ENCODE results near the gene MGRN1. TPM values are rescaled to one million over a fixed set of nuclear protein-coding genes. Genes with fewer than 3 reads are reported as not detected.

The MGRN1 gene
- polyA plus RNA-seq, 12 donors = 25.3 to 60.5 (median 33.1) TPM; not detected in 1

- no peak for DNase-seq
These were observed 71.7 kb downstream of the MGRN1 start for GRCh38 chr16:4696172-4696904.

GRCh38 chr16:4696905-4697847 lies 72.5 kb downstream of the MGRN1 start:
- no peak for DNase-seq

DNA sequence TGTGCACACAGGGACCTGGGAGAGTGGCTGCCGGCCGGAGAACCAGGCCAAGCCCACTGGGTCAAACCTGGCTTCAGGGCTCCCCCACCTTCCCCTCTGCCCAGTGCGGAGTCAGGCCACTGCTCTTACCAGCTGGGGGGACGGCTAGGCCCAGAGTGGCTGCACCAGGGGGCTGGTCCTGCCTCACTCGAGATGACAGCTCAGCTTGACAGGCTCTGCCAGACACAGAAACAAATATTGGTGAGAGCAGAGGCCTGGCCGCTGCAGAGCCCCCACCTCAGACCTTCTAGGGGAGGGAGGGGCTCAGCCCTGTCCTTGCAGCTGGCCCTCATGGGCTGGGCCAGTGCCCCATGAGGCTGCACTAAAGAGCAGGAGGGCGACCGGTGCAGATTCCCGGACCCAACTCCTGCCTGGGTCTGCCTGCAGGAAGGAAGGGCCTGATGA lies 73.2 kb downstream of the MGRN1 start:
- DNase-seq = no peak

DNA sequence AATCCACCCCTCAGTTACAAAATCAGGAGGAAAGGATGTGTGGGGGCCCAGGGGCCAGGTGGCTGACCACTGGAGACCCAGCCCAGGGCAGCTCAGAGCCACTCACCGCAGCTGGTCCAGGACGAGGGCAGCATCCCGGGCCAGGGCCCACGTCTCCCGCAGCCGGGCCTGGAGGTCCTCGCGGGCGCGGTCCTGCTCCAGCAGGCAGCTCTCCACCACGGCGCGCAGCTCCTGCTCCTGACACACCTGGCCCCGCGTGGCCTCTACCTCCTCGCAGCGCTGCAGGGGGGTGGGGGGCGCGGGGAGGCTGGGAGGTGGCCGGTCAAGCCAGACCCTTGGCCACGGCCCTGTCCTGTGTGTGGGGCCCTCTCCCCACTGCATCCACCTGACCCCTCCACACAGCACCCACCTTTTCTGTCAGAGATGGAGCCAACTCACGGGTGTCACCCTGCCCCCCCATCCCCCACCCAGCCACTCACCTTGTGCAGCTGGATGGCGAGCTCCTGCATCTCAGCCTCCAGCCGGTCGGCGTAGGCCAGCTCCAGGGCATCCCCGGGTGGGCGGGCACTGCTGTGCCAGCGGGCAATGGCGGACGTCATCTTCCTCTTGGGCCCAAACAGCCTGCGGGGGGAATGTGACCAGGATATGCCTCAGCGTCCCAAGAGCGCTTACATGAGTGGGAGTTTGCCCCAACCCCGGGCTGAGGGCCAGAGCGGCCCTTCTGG lies 73.9 kb downstream of the MGRN1 start:
- DNase-seq = no peak

DNA sequence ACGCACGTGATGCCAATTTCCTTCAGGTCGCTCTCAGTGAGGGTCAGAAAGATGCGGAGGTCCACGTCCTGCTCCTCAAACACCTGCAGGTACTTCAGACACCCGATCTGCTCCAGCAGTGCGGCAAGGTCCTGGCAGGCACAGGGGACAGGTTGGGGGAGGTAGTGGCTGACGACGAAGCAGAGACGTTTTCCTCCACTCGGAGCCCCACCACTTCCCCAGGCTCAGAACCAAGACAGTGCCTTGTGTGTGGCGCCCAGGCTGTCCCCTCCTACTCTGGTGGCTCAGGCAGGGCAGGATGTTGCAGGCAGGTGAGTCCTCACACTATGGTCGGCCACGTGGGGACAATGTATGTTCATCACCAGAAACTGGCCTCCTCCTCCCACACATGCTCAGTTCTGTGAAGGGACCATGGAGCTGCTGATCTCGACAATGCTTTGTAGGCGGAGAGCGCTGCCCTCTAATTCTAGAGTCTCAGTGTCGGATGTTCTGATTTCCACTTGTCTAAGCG lies 74.5 kb downstream of the MGRN1 start:
- no peak for DNase-seq

GRCh38 chr16:4700380-4700996 lies 75.9 kb downstream of the MGRN1 start:
- no peak for DNase-seq

- DNase-seq = no peak
These were observed 76.5 kb downstream of the MGRN1 start for GRCh38 chr16:4700997-4701743.

- no peak for DNase-seq
These were observed 77.3 kb downstream of the MGRN1 start for GRCh38 chr16:4701791-4702465.

DNA sequence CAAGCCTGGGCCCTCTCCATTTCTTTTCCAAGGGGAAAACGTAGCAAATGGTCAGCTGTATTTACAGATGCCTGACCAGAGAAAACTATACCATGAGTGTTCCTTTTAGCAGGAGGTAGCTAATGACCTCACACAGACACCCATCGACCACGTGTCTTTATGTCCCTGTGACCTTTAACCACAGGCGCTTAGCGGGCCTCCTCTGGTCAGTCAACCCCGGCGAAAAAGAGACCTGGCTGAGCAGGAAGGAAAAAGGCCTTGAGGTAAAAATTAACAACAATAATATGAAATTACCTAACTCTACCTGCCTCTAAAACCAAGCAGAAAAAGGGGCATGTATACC lies 77.8 kb downstream of the MGRN1 start:
- no peak for DNase-seq

DNA sequence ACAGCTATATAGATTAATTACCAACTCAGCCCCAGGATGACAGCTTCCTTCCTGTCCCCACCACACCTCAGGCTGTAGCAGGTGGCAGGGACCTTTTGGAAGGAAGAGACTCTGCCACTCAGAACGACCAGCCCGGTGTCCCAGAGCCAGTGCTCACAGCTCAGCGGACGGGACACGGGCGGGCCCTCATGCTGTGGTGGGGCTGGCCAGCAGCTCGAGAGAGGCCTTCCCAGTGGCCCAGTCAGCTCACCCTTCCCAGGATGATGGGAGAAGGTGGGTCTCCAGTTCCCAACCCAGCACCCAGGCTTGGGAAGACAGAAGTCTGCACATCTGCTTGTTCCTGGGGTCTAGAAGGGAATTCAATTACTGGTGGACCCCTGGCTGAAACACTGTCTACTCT lies 79.3 kb downstream of the MGRN1 start:
- no peak for DNase-seq

- no peak for DNase-seq
These were observed 79.9 kb downstream of the MGRN1 start for GRCh38 chr16:4704491-4704890.

DNA sequence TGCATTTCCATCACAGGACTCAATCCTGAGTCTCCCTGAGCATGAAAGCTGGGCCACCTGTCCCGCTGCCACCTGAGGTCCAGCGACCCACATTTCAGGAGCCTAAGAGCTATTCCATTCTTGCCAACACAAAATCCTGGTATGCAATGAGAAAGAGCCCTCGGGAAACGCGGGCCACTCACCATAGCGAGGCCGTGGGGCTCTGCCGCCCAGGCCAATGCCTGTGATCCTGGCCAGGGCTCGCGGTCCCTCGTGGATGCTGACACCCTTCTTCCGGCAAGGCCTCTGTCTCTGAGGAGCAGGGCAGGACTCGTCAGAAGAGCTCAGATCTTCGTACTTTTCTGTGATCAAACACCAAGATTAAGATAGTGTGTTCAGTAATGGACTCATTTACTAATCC lies 80.3 kb downstream of the MGRN1 start:
- no peak for DNase-seq

GRCh38 chr16:4706871-4707270 lies 82.2 kb downstream of the MGRN1 start:
- DNase-seq = no peak

GRCh38 chr16:4709481-4709880 lies 84.9 kb downstream of the MGRN1 start:
- DNase-seq = no peak

DNA sequence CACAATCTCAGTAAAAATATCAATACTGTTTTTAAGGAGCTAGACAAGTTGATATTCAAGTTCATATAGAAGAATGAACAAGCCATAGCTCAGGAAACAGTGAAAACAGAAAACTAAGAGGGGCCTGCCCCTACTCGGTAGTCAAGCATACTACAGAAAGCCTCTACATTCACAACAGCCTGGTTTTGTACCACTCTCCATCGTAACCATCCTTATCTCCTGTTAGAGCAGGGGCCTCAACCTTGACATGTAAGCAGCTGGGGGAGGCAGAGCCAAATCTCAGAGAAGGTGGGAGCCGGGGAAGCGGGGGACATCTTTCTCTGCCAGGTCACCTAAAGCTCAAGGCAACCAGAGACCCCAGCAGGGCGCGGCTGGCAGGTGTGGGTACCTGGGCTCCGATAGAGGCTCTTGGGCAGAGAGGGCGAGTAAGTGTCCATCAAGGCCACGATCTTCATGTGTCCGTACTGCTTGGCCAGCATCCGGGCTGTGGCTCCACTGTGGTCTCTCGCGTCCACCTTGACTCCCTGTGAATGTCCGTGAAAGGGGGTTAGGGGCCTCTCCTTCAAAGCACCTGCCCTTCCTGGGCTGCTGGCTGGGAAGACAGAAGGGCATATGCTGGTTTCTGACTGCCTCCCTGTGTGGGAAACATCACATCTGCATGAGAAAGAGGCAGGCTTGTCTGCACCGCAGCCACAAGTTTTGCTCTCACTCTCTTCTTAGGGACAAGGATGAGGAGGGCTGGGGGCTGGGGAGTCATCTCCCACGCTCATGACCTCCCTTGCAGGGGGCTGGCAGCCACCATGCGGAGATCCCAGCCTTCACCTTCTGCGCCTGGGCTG lies 89.3 kb downstream of the MGRN1 start:
- no peak for DNase-seq

DNA sequence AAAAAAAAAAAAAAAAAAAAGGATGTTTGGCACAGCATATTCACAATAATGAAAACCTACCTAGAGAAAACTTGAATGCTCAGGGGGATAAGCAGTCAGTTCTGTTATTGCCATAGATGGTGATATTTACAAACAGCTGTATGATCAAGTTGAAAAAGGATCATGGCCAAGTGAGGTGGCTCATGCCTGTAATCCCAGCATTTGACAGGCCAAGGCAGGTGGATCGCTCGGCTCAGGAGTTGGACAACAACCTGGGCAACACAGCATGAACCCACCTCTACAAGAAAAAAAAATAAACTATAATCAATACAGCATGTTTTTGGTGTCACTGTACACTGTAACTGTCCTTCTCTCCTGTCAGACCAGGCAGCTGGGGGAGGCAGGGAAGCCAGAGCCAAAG lies 90.4 kb downstream of the MGRN1 start:
- no peak for DNase-seq

GRCh38 chr16:4718466-4718865 lies 93.8 kb downstream of the MGRN1 start:
- no peak for DNase-seq

- DNase-seq = no peak
These were observed 98.6 kb downstream of the MGRN1 start for GRCh38 chr16:4723071-4723767.

Data from muscle of arm (tissue), 12 donors.